ENCODE data around the gene PLD1.
"Not testable (repeated sequence)": the region's sequence is repeated elsewhere in the genome, so short reads cannot be mapped to it uniquely, and the experiment has no call there.

Gene PLD1

DNA sequence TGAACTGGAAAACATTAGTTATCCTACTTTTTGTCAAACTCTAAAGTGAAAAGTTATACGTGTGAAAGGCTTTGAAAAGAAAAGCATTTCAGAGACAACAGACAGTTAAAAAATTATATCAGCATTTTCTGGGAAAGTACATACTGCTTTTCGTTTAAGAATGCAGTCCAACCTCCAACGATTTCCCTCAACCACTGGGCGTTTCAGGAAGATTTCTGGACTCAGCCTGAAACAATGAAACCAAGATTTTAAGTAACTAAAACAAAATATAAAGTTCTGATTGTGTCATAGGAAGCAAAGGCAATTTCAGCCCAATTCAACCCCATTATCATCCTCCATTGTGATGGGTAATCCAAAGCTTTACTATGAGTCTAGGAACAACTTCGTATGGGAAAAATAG lies 110.7 kb downstream of the PLD1 start:
- DNase-seq (ENCODE audit: low read depth), result no peak

GRCh38 chr3:171696805-171697204 lies 113.5 kb downstream of the PLD1 start:
- DNase-seq (ENCODE audit: low read depth), result no peak

DNA sequence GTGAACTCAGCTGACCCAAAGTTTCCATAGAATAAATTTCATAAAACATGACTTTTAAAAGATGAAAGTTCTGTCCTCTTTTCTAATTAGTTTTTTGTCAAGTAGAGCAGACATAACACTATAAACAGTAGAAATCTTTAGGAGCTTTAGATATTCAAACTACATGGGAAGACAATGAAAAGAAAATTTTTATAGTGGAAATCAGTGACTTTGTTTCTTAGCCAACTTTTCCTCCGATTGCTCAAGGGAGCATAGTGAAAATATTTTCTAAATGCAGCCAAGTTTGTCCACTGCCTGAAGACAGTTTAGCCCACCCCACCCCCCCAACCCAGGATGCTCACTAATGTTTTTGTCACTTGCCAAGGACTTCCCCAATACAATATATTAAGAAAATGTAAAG lies 114.9 kb downstream of the PLD1 start:
- no peak for DNase-seq (ENCODE audit: low read depth)

DNA sequence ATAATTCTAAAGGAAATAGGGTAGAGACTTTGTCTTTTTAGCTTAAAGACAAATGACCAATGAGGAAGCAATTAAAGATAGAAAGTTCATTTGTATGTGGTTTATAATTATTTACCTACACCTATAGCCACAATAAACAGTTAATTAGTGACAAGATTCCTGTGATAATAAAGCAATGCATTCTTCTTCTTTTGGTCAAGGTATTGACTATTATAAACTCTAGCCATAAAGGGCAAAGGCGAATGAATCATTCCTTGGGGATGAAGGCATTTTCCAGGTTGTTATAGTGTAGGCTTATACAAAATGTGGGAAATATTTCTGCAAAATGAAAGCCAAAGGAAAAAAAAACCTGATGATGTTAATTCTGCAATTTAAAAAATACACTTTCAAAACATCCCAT lies 115.4 kb downstream of the PLD1 start:
- no peak for DNase-seq (ENCODE audit: low read depth)

DNA sequence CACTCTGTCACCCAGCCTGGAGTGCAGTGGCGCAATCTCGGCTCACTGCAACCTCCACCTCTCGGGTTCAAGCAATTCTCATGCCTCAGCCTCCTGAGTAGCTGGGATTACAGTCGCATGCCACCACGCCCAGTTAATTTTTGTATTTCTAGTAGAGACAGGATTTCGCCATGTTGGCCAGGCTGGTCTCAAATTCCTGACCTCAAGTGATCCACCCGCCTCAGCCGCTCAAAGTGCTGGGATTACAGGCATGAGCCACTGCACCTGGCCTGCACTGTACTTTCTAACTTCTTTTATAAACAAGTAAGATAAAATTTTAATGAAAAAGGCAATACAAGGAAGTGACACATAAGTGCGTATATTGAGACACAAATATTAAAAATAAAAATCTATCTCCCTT lies 117.7 kb downstream of the PLD1 start:
- DNase-seq (ENCODE audit: low read depth), result not testable (repeated sequence)

DNA sequence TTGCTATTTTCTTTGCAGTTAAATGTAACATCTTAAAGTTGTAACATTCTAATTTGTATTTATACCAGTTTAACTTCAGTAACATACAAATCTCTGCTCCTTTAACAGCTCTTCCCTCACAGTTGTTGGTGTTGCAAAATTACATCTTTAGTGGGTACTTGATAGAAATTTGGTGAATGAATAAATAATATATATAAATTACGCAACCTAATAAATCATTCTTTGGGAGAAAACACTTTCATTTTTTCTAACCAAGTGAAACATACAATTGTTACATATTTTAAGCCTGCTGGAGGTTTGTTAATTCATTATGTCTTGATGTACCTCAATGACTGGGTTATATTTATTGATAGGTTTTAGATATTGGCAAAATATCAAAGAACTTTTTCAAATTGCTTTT lies 118.8 kb downstream of the PLD1 start:
- DNase-seq (ENCODE audit: low read depth), result no peak

DNA sequence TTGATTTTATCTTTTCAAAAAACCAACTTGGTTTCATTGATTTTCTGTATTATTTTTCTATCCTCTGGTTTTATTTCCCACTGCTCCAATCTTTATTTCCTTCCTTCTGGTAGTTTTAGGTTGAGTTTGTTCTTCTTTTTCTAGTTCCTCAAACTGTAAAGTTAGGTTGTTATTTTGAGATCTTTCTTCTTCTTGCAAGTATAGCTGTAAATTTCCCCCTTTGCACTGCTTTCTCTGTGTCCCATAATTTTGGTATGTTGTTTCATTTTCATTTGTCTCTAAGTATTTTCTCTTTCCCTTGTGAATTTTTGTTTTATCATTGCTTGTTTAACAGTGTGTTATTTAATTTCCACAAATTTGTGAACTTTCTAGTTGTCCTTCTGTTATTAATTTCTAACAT lies 120.0 kb downstream of the PLD1 start:
- DNase-seq (ENCODE audit: low read depth), result no peak

DNA sequence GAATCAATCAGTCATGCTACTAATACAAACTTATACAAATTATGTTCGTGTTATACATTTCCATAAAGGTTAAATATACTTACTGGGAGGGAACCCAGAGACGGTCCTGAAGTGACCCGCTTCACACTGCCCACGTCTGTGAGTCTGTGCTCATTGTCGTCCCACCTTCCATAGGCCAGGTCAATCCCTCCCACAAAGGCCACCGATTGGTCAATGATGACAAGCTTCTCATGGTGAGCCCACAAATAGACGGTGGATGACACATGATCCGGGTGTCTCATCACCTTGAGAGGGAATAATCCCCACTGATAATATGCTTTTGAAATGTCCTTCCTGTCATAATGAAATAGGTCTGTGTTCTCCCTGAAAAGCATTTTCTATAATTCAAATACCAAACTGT lies 121.7 kb downstream of the PLD1 start:
- no peak for DNase-seq (ENCODE audit: low read depth)

GRCh38 chr3:171688002-171688401 lies 122.3 kb downstream of the PLD1 start:
- no peak for DNase-seq (ENCODE audit: low read depth)

- DNase-seq (ENCODE audit: low read depth), result no peak
These were observed 122.7 kb downstream of the PLD1 start for GRCh38 chr3:171687581-171687980.

DNA sequence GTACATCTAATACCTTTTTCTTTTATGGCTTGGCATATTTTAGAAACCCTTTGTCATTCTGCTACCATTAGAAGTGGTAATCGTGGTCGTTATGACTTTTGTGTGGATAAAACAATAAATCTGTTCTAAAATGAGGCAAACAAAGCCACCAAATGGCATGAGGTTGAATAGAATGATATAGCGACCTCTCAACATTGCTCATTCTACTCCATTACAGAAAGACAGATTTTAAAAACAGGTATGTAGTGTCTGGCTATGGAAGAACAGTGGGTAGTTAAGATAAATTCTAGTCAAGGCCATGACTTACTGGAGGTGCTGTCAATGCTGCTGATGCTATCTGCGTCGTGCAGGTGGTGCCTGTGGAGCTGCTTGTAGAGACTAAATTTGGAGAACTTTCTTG lies 123.2 kb downstream of the PLD1 start:
- DNase-seq (ENCODE audit: low read depth), result no peak

GRCh38 chr3:171685116-171685895 lies 125.0 kb downstream of the PLD1 start:
- DNase-seq (ENCODE audit: low read depth), result no peak

DNA sequence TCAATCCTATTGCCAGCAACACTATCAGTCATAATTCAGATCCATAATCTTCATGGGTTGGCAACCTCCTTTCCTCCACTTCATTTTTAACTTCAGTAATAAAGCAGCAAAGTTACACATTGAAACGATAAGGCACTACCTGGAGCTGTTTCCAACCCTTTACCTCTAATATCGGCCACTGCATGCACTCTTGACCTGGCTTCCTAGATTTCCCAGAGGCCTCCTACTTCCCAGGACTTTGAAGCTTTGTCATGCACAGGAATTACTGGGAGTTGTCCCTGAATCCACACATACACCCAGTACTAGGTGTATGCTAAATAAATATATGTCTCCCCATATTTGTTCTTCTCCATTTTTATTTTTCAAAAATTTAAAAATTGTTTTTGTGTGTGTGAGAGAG lies 126.1 kb downstream of the PLD1 start:
- DNase-seq (ENCODE audit: low read depth), result no peak

DNA sequence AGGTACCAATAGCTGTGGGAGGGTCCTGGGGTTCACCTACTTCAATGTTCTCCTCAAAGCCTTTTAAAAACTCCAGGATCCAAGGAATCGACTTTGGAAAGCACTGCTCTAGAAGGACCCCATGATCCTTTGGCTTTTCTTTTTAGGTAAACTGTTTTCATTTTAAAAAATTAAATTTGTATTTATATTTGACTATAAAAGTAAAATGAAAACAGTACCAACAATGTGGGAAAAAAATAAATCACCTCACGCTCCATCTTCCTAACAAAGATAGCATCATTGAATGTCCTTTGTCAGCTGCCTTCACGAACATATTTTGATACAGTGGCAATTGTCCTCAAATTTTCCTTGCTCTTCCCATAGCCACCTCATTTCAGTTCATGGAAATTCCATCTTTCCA lies 127.5 kb downstream of the PLD1 start:
- DNase-seq (ENCODE audit: low read depth), result no peak

DNA sequence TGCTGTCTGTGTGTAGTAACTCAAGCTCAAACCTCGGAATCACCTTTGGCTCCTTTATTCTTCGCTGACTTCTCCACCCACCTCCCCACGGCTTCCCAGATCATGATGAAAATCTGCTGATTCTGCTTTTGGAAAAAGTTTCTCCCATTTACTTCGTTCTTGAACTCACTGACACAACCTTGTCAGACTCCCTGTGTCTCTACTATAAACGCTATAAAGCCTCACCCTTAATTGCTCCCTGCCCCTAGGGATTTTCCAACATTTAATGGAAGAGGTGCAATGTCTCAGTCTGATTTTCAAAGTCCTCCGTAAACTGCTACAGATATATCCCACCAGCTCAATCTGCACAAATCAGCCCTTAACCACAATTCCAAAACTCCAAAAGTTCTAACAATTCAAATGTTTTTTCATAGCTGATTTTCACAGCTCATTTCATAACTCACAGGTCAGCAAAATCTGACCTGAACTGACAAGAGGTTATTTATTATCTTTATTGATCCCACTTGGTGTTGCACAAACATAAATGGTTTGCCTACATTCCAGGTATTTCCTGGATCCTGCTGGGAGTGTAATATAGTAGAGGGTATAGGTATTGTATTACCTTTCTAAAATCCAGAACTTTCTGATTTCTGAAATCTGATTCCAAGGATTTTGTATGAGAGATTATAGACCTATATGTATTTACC lies 129.4 kb downstream of the PLD1 start:
- DNase-seq (ENCODE audit: low read depth), result no peak

GRCh38 chr3:171678971-171679492 lies 131.3 kb downstream of the PLD1 start:
- no peak for DNase-seq (ENCODE audit: low read depth)

DNA sequence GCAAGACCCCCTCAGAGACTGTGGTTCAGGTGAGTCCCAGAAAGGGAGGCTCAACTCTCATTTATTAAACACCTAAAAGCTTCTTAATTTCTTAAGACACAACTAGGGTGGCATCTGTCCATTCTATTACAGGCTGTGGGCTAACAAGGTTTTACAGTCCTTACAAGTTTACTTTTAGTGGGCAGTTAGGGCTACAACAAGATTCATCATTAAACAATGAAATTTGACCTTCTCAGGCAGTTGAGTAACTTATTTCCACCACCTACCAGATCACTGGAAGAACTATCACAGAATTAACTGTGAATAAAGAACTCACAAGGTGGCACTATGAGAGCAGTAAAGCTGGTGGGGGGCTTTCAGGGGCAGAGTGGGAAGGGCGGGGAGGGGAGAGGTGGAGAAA lies 132.6 kb downstream of the PLD1 start:
- DNase-seq (ENCODE audit: low read depth), result no peak

DNA sequence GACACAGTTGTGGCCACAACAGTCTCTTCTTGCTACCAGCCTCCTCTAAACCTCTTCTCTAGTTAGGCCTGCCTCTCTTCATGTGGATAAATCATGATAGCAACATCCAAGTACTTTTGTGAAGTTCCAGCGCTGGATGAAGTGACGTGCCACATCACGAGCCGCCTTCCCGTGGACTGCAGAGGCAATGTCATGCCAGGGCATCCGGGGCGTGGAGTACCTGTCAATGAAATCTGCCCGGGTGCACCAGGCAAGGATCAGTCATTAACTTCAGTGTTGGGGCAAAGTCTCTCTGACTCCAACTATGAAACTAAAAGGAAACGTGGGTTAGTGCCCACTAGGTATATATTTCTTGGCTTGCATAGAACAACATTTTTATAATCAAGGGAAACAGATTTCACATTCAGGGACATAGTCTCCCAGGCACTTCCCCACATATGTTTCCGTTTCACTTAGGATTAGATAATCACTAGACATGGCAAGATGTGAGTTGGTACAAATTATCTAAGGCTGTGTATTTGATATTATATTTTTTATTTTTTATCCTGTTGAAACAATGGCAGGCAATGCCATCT lies 133.6 kb downstream of the PLD1 start:
- DNase-seq (ENCODE audit: low read depth), result no peak

DNA sequence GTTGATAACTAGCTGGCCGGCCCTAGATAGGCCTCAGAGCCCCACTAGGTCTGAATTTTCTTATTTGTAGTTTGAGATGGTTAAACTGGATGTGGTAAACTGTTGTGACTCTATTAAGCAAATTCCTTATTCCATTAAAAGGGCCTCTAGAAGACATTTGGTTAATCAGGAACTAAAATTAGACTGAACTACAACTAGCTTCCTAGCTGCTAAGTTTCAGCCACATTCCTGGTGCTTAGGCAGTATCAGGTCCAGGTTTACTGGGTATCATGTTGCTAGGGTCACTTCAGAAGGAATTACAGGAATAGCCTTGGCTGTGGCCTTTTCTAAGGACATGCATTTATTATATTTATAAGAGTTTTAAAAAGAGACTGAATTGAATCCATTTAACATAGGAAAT lies 136.3 kb downstream of the PLD1 start:
- DNase-seq (ENCODE audit: low read depth), result no peak

GRCh38 chr3:171672538-171672937 lies 137.7 kb downstream of the PLD1 start:
- DNase-seq (ENCODE audit: low read depth), result no peak

- no peak for DNase-seq (ENCODE audit: low read depth)
These were observed 138.2 kb downstream of the PLD1 start for GRCh38 chr3:171672124-171672523.

DNA sequence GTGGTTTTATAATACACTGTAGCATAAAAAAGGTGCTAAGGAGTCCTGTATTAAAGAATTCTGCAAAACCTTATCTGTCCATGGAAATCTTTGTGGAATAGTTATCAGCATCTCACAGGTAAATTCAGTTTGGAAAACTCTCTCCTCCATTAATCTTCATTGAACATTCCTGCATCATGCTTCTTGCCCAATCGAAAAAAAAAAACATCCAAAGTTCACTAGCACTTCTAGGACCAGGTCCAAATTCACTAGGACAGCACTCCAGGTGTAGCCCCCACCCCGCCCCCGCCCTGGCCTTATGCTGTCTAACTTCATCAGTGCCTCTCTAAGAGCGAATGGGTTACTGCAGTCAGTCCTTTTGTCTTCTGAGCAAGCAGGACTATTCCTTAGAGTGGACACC lies 138.6 kb downstream of the PLD1 start:
- DNase-seq (ENCODE audit: low read depth), result no peak

DNA sequence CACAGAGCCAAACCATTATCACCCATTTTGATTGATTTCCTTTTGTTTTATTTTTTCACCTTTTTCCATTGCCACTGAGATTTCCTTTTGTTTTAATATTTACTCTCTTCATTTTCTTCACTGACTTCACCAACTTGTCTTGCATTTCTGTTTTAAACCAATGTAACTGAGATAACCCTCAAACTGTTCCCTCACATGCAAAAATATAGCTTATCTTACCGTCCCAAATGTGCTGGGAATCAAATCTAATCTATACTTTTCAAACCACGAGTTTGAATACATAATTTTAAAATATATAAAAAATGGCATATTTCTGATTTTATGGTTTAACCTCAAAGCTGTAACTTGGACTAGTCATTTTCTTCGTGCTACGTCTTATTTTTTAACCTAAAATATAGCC lies 143.8 kb downstream of the PLD1 start:
- DNase-seq (ENCODE audit: low read depth), result no peak
